GM23248 (cell line): ENCODE measurements around the gene ATRN. TPM values are rescaled to one million over a fixed set of nuclear protein-coding genes. Genes with fewer than 3 reads are reported as not detected.

Source experiments
- DNase-seq: peaks from one replicate; pipeline ENCODE4 v3.0.0-alpha.2; 2015
- H2AFZ ChIP-seq: fragments of 200-600 bp; sonication (generic); 2 replicates; pipeline ENCODE4 v1.6.1; 2016; ENCODE audit warnings: antibody characterized with exemption
- H3F3A ChIP-seq: fragments of 200-600 bp; sonication (generic); 2 replicates; pipeline ENCODE4 v1.6.1; 2016; ENCODE audit warnings: mild to moderate bottlenecking, antibody characterized with exemption, mixed run types; ENCODE audit not compliant: insufficient read depth
- H3K27ac ChIP-seq: fragments of 200-600 bp; sonication (generic); 2 replicates; pipeline ENCODE4 v1.5.1; 2016; ENCODE audit warnings: mild to moderate bottlenecking
- H3K27me3 ChIP-seq: fragments of 200-600 bp; sonication (generic); replicated peaks from 2 replicates; pipeline ENCODE4 v1.6.1; 2016; ENCODE audit warnings: mild to moderate bottlenecking; ENCODE audit not compliant: insufficient read depth
- H3K36me3 ChIP-seq: fragments of 200-600 bp; sonication (generic); 2 replicates; pipeline ENCODE4 v1.6.1; 2016; ENCODE audit warnings: low read depth, mild to moderate bottlenecking
- H3K4me1 ChIP-seq: fragments of 200-600 bp; sonication (generic); 2 replicates; pipeline ENCODE4 v1.6.1; 2016; ENCODE audit warnings: mild to moderate bottlenecking; ENCODE audit not compliant: insufficient read depth
- H3K4me2 ChIP-seq: fragments of 200-600 bp; sonication (generic); one replicate; pipeline ENCODE4 v1.6.1; 2016; ENCODE audit warnings: mild to moderate bottlenecking; ENCODE audit not compliant: unreplicated experiment
- H3K4me3 ChIP-seq: fragments of 200-600 bp; sonication (generic); 2 replicates; pipeline ENCODE4 v1.5.1; 2016; ENCODE audit warnings: mild to moderate bottlenecking
- H3K79me2 ChIP-seq: fragments of 200-600 bp; sonication (generic); 2 replicates; pipeline ENCODE4 v1.6.1; 2016; ENCODE audit warnings: mild to moderate bottlenecking; ENCODE audit not compliant: insufficient read depth
- H3K9ac ChIP-seq: fragments of 200-600 bp; sonication (generic); 2 replicates; pipeline ENCODE4 v1.6.1; 2016; ENCODE audit warnings: mild to moderate bottlenecking
- H3K9me2 ChIP-seq: fragments of 200-600 bp; sonication (generic); 2 replicates; pipeline ENCODE4 v1.6.1; 2016; ENCODE audit warnings: mixed run types, mild to moderate bottlenecking, moderate library complexity; ENCODE audit not compliant: insufficient read depth
- H3K9me3 ChIP-seq: fragments of 200-600 bp; sonication (generic); one replicate; pipeline ENCODE4 v1.6.1; 2017; ENCODE audit warnings: low read depth
- H4K20me1 ChIP-seq: fragments of 200-600 bp; sonication (generic); 2 replicates; pipeline ENCODE4 v1.6.0; 2016; ENCODE audit not compliant: insufficient read depth
- EZH2 ChIP-seq: fragments of 200-600 bp; sonication (generic); IDR thresholded peaks from 2 replicates; pipeline ENCODE4 v1.6.1; 2018; ENCODE audit warnings: antibody characterized with exemption, mild to moderate bottlenecking; ENCODE audit not compliant: insufficient read depth, poor library complexity, severe bottlenecking
- EZH2phosphoT487 ChIP-seq: fragments of 200-600 bp; sonication (generic); IDR thresholded peaks from 2 replicates; pipeline ENCODE4 v1.6.1; 2018; ENCODE audit warnings: antibody characterized with exemption, moderate library complexity, mild to moderate bottlenecking, low read depth; ENCODE audit not compliant: insufficient read depth
- WGBS, 2 experiments: methylation state at CpG; one replicate each; pipeline ENCODE4 v1.1.6; 2015 to 2017; ENCODE audit warnings: low lambda C conversion rate in 2 of 2, low coverage in 1 of 2; ENCODE audit errors: missing lambda C conversion rate in 2 of 2; 5-methylcytosine and 5-hydroxymethylcytosine counted together
- in situ Hi-C: fragments of 300-500 bp; cut with MboI; formaldehyde crosslinking; loops from 2 replicates; pipeline ENCODE4 v1.15.0; 2020
- polyA plus RNA-seq: library from polyadenylated mRNA; unstranded; fragments of >200 nt; fragmentation: Nextera tagmentation; extraction: Ambion mirVana; gene quantifications from 2 replicates; pipeline ENCODE4 v1.2.1, GENCODE V29; 2016
- total RNA-seq: library from RNA; depleted of rRNA; stranded (reverse); fragments of >200 nt; shearing (Covaris generic); gene quantifications from 2 replicates; pipeline ENCODE4 v1.2.3, GENCODE V29; 2014

Gene ATRN
- total and polyA plus RNA-seq, 2 experiments from 2014 or later: 9.9 to 38.7 TPM

- no peaks in the 10 kb centered on the region for H3K4me1 ChIP-seq
- H3K9me2 ChIP-seq: no peaks in the 10 kb centered on the region
- no peaks in the 10 kb centered on the region for H3K36me3 ChIP-seq
- no peaks in the 10 kb centered on the region for H4K20me1 ChIP-seq
- H3K79me2 ChIP-seq: no peaks in the 10 kb centered on the region
- peak; percentile 9 for DNase-seq
- in situ Hi-C loops: no loop called here
- no peak overlapping the region for H3K4me3 ChIP-seq
- no peak overlapping the region for H2AFZ ChIP-seq
- no peak overlapping the region for H3K9ac ChIP-seq
- 63 to 88% methylated on average over 1 of the region's 1 CpG for WGBS, 2 experiments
- no peaks in the 10 kb centered on the region for H3K9me3 ChIP-seq
- no peak for TF ChIP-seq EZH2
- TF ChIP-seq EZH2phosphoT487: no peak
- no peak overlapping the region for H3K4me2 ChIP-seq
- H3K27ac ChIP-seq: no peak overlapping the region
- H3F3A ChIP-seq: no peaks in the 10 kb centered on the region
- no peaks in the 10 kb centered on the region for H3K27me3 ChIP-seq
Observed at GRCh38 chr20:3696200-3696599, 225.4 kb downstream of the ATRN start.

DNA sequence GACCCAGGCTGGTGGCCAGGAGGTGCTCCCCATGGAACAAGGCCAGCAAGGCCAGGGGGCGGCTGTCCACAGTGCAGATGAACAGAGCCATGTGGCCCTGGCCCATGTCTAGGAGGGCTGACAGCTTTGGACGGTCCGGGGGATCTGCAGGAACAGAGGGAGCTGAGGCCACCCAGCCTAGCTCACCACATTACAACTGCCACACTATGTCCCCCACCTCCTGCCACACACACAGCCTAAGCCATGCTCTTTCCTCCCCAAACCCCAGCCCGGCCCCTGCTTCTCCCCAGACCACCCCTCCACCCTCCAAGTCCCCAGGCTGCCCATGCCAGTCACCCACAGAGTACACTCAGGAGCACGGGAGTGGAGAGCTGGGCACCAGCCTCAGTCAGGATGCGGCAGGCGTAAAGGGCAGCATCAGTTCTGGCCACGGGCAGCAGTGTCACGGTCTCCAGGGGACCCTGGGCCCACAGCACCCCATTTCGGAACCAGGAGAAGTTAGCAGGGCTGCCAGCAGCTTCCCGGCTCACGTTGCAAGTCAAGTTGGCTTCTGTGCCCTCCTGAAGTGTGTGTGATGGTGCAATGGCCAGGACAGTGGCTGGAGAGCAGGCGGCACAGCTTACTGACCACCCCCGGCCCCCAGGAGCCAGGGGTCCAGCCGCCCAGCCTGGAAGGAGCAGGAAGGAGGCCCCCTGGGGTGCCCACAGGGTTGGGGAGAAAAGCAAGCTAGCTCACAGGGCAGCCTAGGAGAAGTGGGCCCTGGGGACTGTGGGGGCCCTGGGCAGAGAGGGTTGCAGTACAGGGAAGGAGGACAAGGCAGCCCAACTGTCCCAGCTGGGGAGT is 226.1 kb downstream of the ATRN start:
- H3F3A ChIP-seq: no peaks in the 10 kb centered on the region
- no peak for DNase-seq
- WGBS, 2 experiments: 65 to 66% methylated on average over 14 to 15 of the region's 15 CpGs

GRCh38 chr20:3697588-3698305 is 226.9 kb downstream of the ATRN start:
- in situ Hi-C loops: no loop called here
- Histone ChIP-seq H3K9ac (no peak overlapping the region), H3K4me2 (no peak overlapping the region), H3K4me1 (no peaks in the 10 kb centered on the region), H3K36me3 (no peaks in the 10 kb centered on the region), H3K4me3 (no peak overlapping the region), H3K27ac (no peak overlapping the region), H3K27me3 (no peaks in the 10 kb centered on the region), H3K9me3 (no peaks in the 10 kb centered on the region), H3K9me2 (no peaks in the 10 kb centered on the region), H3F3A (no peaks in the 10 kb centered on the region), H4K20me1 (no peaks in the 10 kb centered on the region), H2AFZ (no peak overlapping the region), H3K79me2 (no peaks in the 10 kb centered on the region)
- 74 to 79% methylated on average over 17 to 18 of the region's 18 CpGs for WGBS, 2 experiments
- no peak for DNase-seq
- no peak for TF ChIP-seq EZH2
- no peak for TF ChIP-seq EZH2phosphoT487

More for the DNA sequence above, 226.1 kb downstream of the ATRN start:
- Histone ChIP-seq H3K27me3 (no peaks in the 10 kb centered on the region), H3K9me2 (no peaks in the 10 kb centered on the region), H3K27ac (no peak overlapping the region), H3K36me3 (no peaks in the 10 kb centered on the region), H2AFZ (no peak overlapping the region), H3K9ac (no peak overlapping the region), H3K79me2 (no peaks in the 10 kb centered on the region), H4K20me1 (no peaks in the 10 kb centered on the region), H3K4me3 (no peak overlapping the region), H3K4me2 (no peak overlapping the region), H3K4me1 (no peaks in the 10 kb centered on the region), H3K9me3 (no peaks in the 10 kb centered on the region)
- in situ Hi-C loops: no loop called here
- TF ChIP-seq EZH2 (no peak), EZH2phosphoT487 (no peak)

DNA sequence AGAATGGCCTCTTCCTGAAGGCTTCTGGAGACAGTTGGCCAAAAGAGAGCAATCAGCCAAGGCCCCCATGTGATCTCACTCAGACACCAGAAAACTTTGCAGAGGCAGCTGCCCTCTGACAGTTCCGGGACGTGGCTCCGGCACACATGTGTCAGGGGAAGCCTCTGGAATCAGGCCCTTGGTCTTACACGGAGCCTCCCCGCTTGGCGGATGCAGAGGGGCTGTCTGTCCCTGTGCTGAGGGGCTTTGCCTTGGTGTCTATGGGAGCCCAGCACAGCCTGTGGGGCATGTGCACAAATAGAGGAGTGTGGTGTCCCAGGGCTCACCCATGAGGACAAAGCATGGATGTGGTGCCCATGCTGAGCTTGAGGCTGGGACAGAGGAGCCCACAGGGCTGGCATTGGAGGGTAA is 227.8 kb downstream of the ATRN start:
- Histone ChIP-seq H3K79me2 (no peaks in the 10 kb centered on the region), H3K4me3 (no peak overlapping the region), H3K9ac (no peak overlapping the region), H3K9me3 (no peaks in the 10 kb centered on the region), H3K4me2 (no peak overlapping the region), H3K9me2 (no peaks in the 10 kb centered on the region), H2AFZ (no peak overlapping the region), H3F3A (no peaks in the 10 kb centered on the region), H3K27ac (no peak overlapping the region), H4K20me1 (no peaks in the 10 kb centered on the region), H3K27me3 (no peaks in the 10 kb centered on the region), H3K4me1 (no peaks in the 10 kb centered on the region), H3K36me3 (no peaks in the 10 kb centered on the region)
- TF ChIP-seq EZH2phosphoT487: no peak
- TF ChIP-seq EZH2: no peak
- WGBS, 2 experiments: 16 to 18% methylated on average over 6 of the region's 6 CpGs
- DNase-seq: peak; percentile 23
- in situ Hi-C loops: no loop called here
